Measurements from ENCODE around the gene PLEKHM3.

GRCh38 chr2:207956771-207957170 lies 68.6 kb downstream of the PLEKHM3 start:
- TF ChIP-seq GATA3 (IDR thresholded peaks at IDR 0.05; ENCODE audit: low read depth, low read length) (no peak), GATA2 (IDR thresholded peaks at IDR 0.05; ENCODE audit: low read depth, low read length) (no peak)
